ENCODE data around the gene TPH2.

The TPH2 gene

DNA sequence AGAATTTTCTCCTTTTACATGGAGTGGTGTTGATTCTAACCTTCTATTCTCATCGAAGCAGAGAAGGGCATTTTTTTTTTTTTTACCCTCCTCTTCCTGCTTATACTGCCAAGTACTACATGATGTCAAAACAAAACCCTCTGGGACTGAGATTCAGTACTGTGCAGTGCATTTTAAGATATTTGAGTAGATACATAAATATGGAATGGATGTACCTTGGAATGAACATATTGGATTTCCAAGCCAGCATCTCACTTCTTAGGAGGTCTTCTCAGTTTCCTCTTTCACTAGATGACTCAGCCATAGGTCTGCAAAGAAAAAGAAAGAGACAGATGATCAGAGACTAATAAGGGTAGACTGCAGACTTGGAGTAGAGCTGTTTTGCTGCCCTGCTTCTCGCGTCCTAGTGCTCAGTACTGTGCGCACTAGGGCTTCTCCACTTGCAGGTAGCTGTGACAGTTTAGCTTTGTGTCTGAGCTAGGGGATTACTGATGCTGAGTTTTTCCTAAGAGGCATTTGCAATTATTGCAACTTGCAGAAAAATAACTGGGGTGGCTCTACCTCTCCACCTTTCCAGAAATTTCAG lies 20.4 kb downstream of the TPH2 start:
- no peak for DNase-seq (ENCODE audit: low spot score)

- no peak for DNase-seq (ENCODE audit: low spot score)
These were observed 28.6 kb downstream of the TPH2 start for GRCh38 chr12:71967211-71967610.

- DNase-seq (ENCODE audit: low spot score): no peak
These were observed 30.7 kb downstream of the TPH2 start for GRCh38 chr12:71969330-71969729.

- no peak for DNase-seq (ENCODE audit: low spot score)
These were observed 31.4 kb downstream of the TPH2 start for GRCh38 chr12:71970031-71970430.

DNA sequence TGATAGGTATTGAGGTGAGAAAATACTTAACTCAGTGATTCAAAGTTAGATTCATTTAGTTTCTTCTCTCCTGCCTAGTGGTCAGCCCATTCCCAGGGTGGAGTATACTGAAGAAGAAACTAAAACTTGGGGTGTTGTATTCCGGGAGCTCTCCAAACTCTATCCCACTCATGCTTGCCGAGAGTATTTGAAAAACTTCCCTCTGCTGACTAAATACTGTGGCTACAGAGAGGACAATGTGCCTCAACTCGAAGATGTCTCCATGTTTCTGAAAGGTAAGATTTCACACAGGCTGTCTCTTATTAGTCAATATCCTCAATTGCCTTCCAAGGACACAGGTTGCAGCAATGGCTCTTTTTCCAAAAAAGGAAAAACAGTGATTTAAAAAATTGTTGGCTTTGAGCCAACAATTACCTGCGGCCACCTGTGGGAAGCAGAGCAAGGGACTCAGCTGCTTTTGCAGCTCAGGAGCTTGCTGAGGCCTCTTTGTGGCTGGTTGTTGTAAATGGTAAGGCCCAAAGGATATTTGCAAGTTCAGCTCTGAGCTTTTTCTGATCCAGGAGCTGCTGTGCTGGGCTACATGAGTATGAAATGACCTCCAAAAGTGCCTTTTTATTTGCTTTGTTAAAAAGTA lies 33.9 kb downstream of the TPH2 start:
- DNase-seq (ENCODE audit: low spot score): no peak

DNA sequence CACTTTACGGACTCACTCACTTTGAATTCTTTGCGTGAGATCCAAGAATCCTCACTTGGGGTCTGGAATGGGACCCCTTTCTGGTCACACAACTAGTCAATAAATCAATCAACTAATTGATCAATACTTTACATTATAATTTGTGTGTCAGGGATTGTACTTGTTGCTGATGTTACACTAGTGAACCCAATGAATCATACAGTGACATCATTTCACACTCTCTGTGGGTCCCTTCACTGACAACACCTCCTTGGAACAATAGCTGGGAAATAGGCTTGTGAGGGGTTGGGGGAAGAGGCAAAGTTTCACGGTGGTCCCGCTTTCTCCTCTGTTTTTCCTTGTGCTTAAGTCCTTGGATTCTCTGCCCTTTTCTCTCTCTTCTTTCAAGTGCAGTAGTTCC lies 35.0 kb downstream of the TPH2 start:
- DNase-seq (ENCODE audit: low spot score): no peak

- DNase-seq (ENCODE audit: low spot score): no peak
These were observed 41.9 kb downstream of the TPH2 start for GRCh38 chr12:71980538-71980937.

GRCh38 chr12:71981149-71981548 lies 42.5 kb downstream of the TPH2 start:
- DNase-seq (ENCODE audit: low spot score): no peak

GRCh38 chr12:71994715-71995114 lies 56.1 kb downstream of the TPH2 start:
- DNase-seq (ENCODE audit: low spot score): no peak

DNA sequence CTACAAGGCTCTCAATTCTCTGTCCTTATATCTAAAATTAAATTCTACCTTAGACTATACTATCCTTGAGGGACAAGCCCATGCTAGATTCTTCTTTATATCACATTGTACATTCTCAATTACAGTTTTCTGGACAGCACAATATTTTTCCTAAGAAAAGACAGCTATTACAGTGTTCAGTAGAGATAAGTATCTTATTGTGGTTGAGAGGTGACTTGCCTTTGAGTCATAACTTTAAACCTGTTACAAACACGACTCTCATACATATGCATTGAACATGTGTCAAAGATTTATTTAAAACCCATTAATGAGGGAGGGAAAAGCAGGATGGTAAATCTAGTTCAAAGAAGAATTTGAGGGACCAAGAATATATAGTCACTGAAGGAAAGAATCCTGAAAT lies 61.1 kb downstream of the TPH2 start:
- DNase-seq (ENCODE audit: low spot score): no peak

DNA sequence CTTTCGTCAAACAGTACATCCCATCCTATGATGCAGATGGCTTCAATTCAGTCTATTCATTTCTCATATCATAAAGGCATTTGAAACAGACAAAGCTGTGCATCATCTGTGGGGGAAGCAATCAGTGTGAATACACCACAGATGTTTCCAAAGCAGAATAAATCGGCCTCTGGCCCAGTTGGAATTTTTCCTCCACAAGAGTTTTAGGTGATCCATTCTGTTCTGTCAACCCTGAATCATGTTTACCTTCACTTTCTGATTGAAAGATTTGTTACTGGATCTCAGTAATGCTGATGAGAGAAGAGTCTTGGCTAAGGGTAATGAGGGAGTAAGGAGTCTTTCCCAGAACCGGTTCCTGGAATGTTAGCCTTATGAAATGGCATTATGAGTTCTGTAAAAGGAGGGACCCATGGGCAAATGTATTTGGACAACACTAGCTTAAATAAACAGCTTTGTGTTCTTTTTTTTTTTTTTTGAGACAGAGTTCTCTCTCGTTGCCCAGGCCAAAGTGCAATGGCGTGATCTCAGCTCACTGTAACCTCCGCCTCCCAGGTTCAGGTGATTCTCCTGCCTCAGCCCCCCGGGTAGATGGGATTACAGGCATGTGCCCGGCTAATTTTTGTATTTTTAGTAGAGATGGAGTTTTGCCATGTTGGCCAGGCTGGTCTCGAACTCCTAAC lies 62.5 kb downstream of the TPH2 start:
- DNase-seq (ENCODE audit: low spot score): no peak

GRCh38 chr12:72006766-72007165 lies 68.1 kb downstream of the TPH2 start:
- no peak for DNase-seq (ENCODE audit: low spot score)

DNA sequence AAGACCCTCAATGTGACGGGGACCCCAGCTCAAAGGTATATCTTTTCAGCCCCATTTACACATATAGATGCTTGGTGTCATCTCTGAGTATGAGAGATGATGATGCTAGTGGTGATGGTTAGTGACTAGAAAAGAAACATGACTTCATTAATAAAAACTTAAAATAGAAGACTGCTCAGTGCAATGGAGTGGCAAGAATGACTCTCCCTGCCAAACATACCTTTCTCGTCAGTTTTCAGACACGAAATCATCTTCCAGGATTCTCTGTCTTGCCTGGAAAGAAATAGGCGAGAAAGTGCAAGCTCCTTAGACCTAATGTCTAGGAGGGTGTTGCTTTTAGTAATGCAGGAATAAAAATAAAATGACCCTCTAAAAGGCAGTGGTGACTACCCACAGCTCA lies 71.7 kb downstream of the TPH2 start:
- no peak for DNase-seq (ENCODE audit: low spot score)

- no peak for DNase-seq (ENCODE audit: low spot score)
These were observed 72.7 kb downstream of the TPH2 start for GRCh38 chr12:72011374-72011773.

- no peak for DNase-seq (ENCODE audit: low spot score)
These were observed 74.2 kb downstream of the TPH2 start for GRCh38 chr12:72012874-72013273.

DNA sequence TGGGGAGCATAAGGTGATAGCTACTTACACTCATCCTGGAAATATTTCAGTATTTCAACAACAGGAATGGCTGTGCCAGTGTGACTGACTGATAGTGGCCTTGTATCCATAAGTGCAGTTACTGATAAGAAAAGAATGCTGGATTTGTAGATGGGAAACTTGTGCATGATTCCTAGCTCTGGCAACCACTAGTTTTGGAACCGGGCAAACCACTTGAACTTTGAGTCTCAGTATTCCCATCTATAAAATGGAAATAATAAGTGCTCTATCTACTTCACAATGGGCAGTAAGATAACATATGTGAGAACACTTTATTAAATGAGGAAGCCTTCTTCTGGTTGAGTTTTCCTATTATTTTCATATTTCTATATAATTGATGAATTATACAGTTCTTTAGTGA lies 77.2 kb downstream of the TPH2 start:
- no peak for DNase-seq (ENCODE audit: low spot score)

DNA sequence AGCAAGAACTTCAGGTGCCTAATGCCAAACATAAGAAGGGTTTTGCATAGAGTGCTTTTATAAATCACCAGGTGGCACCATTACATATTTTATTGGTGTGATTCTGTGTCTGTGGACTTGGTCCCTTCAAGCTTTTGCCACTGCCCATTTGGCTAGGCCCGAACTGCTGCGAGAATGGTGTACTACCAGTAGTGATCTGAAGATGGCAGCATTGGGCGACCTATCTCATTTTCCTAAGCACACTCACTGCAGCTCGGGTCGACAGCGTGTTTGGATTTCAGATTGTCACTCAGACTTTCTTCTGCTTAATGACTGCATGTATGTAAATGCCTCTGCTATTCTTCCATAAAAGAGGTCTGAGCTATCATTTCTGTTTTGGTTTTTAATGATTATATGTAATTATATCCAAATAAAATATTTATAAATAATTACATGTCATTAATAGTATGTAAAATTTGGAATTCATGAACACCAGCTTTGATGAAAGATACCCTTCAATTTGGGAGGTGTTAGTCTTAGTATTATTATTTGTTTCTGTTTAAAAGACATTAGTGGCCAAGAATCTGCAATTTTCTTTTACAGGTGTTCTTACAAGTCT lies 78.5 kb downstream of the TPH2 start:
- DNase-seq (ENCODE audit: low spot score): peak; percentile 82

DNA sequence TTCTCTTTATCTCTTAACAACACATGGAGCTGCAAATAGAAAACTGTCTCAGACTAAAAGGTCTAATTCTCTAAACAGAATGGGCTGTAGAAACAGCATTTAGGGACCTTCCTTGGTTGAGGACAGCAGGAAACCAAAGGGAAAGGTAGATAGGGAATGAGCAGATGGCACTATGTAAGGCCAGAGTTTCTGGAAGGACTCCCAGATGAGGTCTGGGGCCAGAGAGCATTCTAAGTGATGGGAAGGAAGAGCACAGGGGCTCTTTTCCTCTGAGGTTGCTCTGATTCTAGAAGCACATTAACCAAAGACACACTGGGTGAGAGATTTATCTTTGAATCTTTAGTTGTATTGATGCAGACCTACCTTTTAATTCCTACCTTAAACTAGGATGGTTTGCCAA lies 79.4 kb downstream of the TPH2 start:
- no peak for DNase-seq (ENCODE audit: low spot score)

GRCh38 chr12:72024613-72025012 lies 86.0 kb downstream of the TPH2 start:
- DNase-seq (ENCODE audit: low spot score): no peak

GRCh38 chr12:72025524-72025923 lies 86.9 kb downstream of the TPH2 start:
- no peak for DNase-seq (ENCODE audit: low spot score)

GRCh38 chr12:72028966-72029365 lies 90.3 kb downstream of the TPH2 start:
- DNase-seq (ENCODE audit: low spot score): no peak

DNA sequence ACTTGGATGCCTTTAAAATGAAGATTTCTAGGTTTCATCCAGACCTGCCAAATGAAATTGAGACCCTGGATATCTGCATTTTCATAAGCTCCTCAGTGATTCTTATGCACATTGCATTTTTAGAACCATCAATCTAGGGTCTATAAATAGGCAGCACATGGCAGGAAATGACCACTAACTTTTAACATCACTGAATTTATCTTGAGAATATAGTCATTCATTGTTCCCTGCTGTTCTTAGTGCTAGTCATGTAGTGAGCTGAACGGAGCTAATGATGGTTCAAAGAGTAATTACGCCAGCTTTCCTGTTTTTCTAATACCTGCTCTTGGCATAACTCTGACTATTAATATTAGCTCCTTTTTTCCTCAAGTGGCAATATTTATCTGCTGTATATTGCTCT lies 91.6 kb downstream of the TPH2 start:
- no peak for DNase-seq (ENCODE audit: low spot score)

DNA sequence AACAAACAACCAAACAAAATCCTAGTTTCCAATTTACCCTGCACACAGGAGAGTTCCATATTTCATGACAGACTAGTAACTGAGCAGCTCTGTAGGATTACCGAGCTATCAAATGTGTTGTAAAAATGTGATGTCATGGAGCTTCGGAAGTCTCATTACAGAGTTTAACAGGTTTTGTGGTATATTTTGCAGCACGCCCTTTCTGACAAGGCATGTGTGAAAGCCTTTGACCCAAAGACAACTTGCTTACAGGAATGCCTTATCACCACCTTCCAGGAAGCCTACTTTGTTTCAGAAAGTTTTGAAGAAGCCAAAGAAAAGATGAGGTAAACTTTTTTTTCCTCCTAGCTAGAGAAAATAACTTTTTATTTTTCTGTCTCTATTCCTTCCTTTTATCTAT lies 92.4 kb downstream of the TPH2 start:
- DNase-seq (ENCODE audit: low spot score): no peak

All from NAMALWA (cell line).